ENCODE results near the gene ARL10. TPM values are rescaled to one million over a fixed set of nuclear protein-coding genes. Genes with fewer than 3 reads are reported as not detected.

ARL10 gene
- total and polyA plus RNA-seq, 4 donors = 0.35 to 2.2 (median 1.5) TPM

GRCh38 chr5:176386491-176386890, 21.2 kb downstream of the ARL10 start:
- Histone ChIP-seq H3K9me3 (ENCODE audit: control insufficient read depth in 4 of 4, low read length in 3 of 4) (no peaks in the 10 kb centered on the region), H3K36me3 (ENCODE audit: control insufficient read depth in 4 of 4, insufficient read depth in 3 of 4, low read depth in 1 of 4, low read length in 3 of 4) (peaks cover 10 to 46% (median 23%) of the 10 kb centered on the region in 4 donors), H3K4me3 (ENCODE audit: low read depth in 1 of 3, low read length in 3 of 3) (no peak overlapping the region), H3K27ac (ENCODE audit: low read depth in 1 of 2, low read length in 2 of 2) (no peak overlapping the region), H3K27me3 (ENCODE audit: control insufficient read depth in 4 of 4, insufficient read depth in 4 of 4, low read length in 3 of 4) (no peaks in the 10 kb centered on the region), H3K4me1 (ENCODE audit: control insufficient read depth in 4 of 4, insufficient read depth in 4 of 4, low read length in 3 of 4) (peaks cover 5 to 26% (median 16%) of the 10 kb centered on the region in 4 donors), H3K9ac (ENCODE audit: low read depth in 1 of 2, low read length in 2 of 2) (no peak overlapping the region)
- 79% methylated on average over 1 of the region's 1 CpG for WGBS
- no peak for DNase-seq (ENCODE audit: low spot score)
- peak; percentile 59 to 68 for TF ChIP-seq HNF4A (conservative IDR thresholded peaks at IDR 0.05)
- no peak for TF ChIP-seq RAD21 (IDR thresholded peaks at IDR 0.05)
- no peak for TF ChIP-seq YY1 (IDR thresholded peaks at IDR 0.05)
- peak; percentile 52 to 55 for TF ChIP-seq RXRA (IDR thresholded peaks at IDR 0.05)
- TF ChIP-seq, protein P1, sequence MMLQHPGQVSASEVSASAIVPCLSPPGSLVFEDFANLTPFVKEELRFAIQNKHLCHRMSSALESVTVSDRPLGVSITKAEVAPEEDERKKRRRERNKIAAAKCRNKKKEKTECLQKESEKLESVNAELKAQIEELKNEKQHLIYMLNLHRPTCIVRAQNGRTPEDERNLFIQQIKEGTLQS (IDR thresholded peaks at IDR 0.05) = no peak
- no peak for TF ChIP-seq FOXA1 (IDR thresholded peaks at IDR 0.05)
- no peak for TF ChIP-seq CTCF (IDR thresholded peaks at IDR 0.05; ENCODE audit: low read depth, low read length, missing input control)

DNA sequence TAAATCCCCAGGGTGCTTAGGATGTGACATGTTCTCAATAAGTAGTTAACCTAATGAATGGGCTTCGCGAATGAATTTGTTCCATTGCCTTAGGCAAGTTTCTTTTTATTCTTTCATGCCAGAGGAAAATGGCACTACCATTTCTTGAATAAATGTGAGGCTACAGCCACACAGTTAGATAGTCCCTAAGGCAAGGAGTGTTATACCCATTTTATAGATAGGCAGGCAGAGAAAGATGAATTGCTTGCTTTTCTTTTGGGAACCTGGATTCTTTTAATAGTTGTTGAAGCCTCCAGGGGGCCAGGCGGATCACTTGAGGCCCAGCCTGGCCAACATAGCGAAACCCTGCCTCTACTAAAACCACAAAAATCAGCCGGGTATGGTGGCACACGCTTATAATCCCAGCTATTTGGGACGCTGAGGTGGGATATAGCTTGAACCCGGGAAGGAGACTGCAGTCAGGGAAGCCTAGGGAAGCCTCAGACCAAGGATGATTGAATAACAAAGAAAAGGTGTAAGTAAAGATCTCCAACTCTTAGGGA, 22.2 kb downstream of the ARL10 start:
- TF ChIP-seq, protein P2, sequence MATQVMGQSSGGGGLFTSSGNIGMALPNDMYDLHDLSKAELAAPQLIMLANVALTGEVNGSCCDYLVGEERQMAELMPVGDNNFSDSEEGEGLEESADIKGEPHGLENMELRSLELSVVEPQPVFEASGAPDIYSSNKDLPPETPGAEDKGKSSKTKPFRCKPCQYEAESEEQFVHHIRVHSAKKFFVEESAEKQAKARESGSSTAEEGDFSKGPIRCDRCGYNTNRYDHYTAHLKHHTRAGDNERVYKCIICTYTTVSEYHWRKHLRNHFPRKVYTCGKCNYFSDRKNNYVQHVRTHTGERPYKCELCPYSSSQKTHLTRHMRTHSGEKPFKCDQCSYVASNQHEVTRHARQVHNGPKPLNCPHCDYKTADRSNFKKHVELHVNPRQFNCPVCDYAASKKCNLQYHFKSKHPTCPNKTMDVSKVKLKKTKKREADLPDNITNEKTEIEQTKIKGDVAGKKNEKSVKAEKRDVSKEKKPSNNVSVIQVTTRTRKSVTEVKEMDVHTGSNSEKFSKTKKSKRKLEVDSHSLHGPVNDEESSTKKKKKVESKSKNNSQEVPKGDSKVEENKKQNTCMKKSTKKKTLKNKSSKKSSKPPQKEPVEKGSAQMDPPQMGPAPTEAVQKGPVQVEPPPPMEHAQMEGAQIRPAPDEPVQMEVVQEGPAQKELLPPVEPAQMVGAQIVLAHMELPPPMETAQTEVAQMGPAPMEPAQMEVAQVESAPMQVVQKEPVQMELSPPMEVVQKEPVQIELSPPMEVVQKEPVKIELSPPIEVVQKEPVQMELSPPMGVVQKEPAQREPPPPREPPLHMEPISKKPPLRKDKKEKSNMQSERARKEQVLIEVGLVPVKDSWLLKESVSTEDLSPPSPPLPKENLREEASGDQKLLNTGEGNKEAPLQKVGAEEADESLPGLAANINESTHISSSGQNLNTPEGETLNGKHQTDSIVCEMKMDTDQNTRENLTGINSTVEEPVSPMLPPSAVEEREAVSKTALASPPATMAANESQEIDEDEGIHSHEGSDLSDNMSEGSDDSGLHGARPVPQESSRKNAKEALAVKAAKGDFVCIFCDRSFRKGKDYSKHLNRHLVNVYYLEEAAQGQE (IDR thresholded peaks at IDR 0.05) = no peak
- no peak for TF ChIP-seq JUND (IDR thresholded peaks at IDR 0.05)
- no peak for TF ChIP-seq RXRA (IDR thresholded peaks at IDR 0.05)
- TF ChIP-seq HNF4A (conservative IDR thresholded peaks at IDR 0.05) = no peak
- TF ChIP-seq MAX (IDR thresholded peaks at IDR 0.05) = no peak
- TF ChIP-seq EGR1 (IDR thresholded peaks at IDR 0.05; ENCODE audit: low read depth in 2 of 2) = no peak
- TF ChIP-seq FOXA1 (IDR thresholded peaks at IDR 0.05) = no peak
- no peak for TF ChIP-seq YY1 (IDR thresholded peaks at IDR 0.05)
- TF ChIP-seq SP1 (IDR thresholded peaks at IDR 0.05) = no peak
- Histone ChIP-seq H3K4me1 (ENCODE audit: control insufficient read depth in 4 of 4, insufficient read depth in 4 of 4, low read length in 3 of 4) (peaks cover 5 to 26% (median 16%) of the 10 kb centered on the region in 4 donors), H3K9me3 (ENCODE audit: control insufficient read depth in 4 of 4, low read length in 3 of 4) (no peaks in the 10 kb centered on the region), H3K9ac (ENCODE audit: low read depth in 1 of 2, low read length in 2 of 2) (peak overlapping the region; percentile 67 to 84), H3K27me3 (ENCODE audit: control insufficient read depth in 4 of 4, insufficient read depth in 4 of 4, low read length in 3 of 4) (no peaks in the 10 kb centered on the region), H3K27ac (ENCODE audit: low read depth in 1 of 2, low read length in 2 of 2) (no peak overlapping the region), H3K36me3 (ENCODE audit: control insufficient read depth in 4 of 4, insufficient read depth in 3 of 4, low read depth in 1 of 4, low read length in 3 of 4) (peaks cover 9 to 38% (median 20%) of the 10 kb centered on the region in 4 donors), H3K4me3 (ENCODE audit: low read depth in 1 of 3, low read length in 3 of 3) (peak overlapping the region; percentile 73 to 100 (median 79))
- 50% methylated on average over 8 of the region's 8 CpGs for WGBS
- DNase-seq (ENCODE audit: low spot score) = no peak
